ACC112 (cell line): ENCODE measurements around the gene CELA2B.
"Not testable (repeated sequence)": the region's sequence is repeated elsewhere in the genome, so short reads cannot be mapped to it uniquely, and the experiment has no call there.

Experiments used
- H2AFZ ChIP-seq: fragments of 200-600 bp; sonication (generic); one replicate; pipeline ENCODE4 v1.6.0; 2017; ENCODE audit warnings: antibody characterized with exemption, low read length; ENCODE audit not compliant: unreplicated experiment
- H3K27ac ChIP-seq: fragments of 200-600 bp; sonication (generic); 2 replicates; pipeline ENCODE4 v1.5.1; 2014; ENCODE audit warnings: low read depth, mild to moderate bottlenecking, antibody characterized with exemption, low read length, moderate library complexity
- H3K27me3 ChIP-seq: fragments of 200-600 bp; sonication (generic); 2 replicates; pipeline ENCODE4 v1.6.1; 2014; ENCODE audit warnings: mild to moderate bottlenecking, antibody characterized with exemption, low read length, moderate library complexity, mixed read lengths; ENCODE audit not compliant: insufficient read depth
- H3K36me3 ChIP-seq: fragments of 200-600 bp; sonication (generic); 2 replicates; pipeline ENCODE4 v1.6.1; 2016; ENCODE audit warnings: mild to moderate bottlenecking, antibody characterized with exemption, low read length, moderate library complexity, mixed read lengths; ENCODE audit not compliant: insufficient read depth
- H3K4me1 ChIP-seq: fragments of 200-600 bp; sonication (generic); one replicate; pipeline ENCODE4 v1.6.1; 2016; ENCODE audit warnings: low read length, mixed read lengths; ENCODE audit not compliant: insufficient read depth, unreplicated experiment, control insufficient read depth
- H3K4me3 ChIP-seq: fragments of 200-600 bp; sonication (generic); 2 replicates; pipeline ENCODE4 v1.5.1; 2014; ENCODE audit warnings: mild to moderate bottlenecking, low read depth, low read length
- H3K79me2 ChIP-seq: fragments of 200-600 bp; sonication (generic); one replicate; pipeline ENCODE4 v1.6.0; 2016; ENCODE audit warnings: low read length; ENCODE audit not compliant: control insufficient read depth, unreplicated experiment, insufficient read depth

Gene CELA2B

GRCh38 chr1:15456313-15456954, 19.5 kb upstream of the CELA2B start, which contains the start of gene CELA2A:
Gene CELA2A (plus strand): TSS chr1:15456732. CDS start chr1:15456754, 22 bp downstream.
- Histone ChIP-seq H3K36me3 (no peaks in the 10 kb centered on the region), H3K4me1 (peaks cover 20% of the 10 kb centered on the region), H3K27ac (no peak within 1 kb of the TSS), H3K27me3 (no peaks in the 10 kb centered on the region), H2AFZ (no peak within 1 kb of the TSS), H3K79me2 (no peaks in the 10 kb centered on the region), H3K4me3 (no peak within 1 kb of the TSS)

DNA sequence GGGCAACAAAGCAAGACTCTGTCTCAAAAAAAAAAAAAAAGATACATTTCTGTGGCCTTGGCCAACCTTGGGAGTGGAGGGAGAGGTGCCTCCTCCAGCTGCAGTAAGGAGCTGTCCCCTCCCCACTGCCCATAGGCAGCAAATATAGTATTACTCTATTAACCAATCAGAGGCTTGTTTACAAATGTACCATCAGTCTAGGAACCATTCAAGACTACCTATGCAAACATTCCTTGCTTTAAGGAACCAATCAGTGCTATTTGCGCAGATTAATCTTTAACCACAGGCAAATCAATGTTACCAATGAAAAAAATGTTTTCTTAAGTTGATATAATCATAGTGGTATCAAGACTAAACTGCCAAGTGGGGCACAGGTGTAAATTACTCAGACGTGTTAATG, 18.3 kb upstream of the CELA2B start:
- H3K4me3 ChIP-seq: no peak overlapping the region
- no peaks in the 10 kb centered on the region for H3K79me2 ChIP-seq
- no peaks in the 10 kb centered on the region for H3K27me3 ChIP-seq
- H3K4me1 ChIP-seq: peaks cover 20% of the 10 kb centered on the region
- H3K27ac ChIP-seq: no peak overlapping the region
- H3K36me3 ChIP-seq: no peaks in the 10 kb centered on the region
- H2AFZ ChIP-seq: no peak overlapping the region

GRCh38 chr1:15458388-15458787, 17.5 kb upstream of the CELA2B start:
- not testable (repeated sequence) for H3K79me2 ChIP-seq, H3K36me3 ChIP-seq, H3K27me3 ChIP-seq, H3K27ac ChIP-seq, H3K4me3 ChIP-seq, H2AFZ ChIP-seq
- peaks cover 20% of the 10 kb centered on the region for H3K4me1 ChIP-seq

GRCh38 chr1:15459771-15460707, 15.9 kb upstream of the CELA2B start:
- Histone ChIP-seq H3K36me3 (no peaks in the 10 kb centered on the region), H3K27me3 (no peaks in the 10 kb centered on the region), H3K79me2 (no peaks in the 10 kb centered on the region), H2AFZ (no peak overlapping the region), H3K27ac (no peak overlapping the region), H3K4me3 (no peak overlapping the region), H3K4me1 (peaks cover 15% of the 10 kb centered on the region)

DNA sequence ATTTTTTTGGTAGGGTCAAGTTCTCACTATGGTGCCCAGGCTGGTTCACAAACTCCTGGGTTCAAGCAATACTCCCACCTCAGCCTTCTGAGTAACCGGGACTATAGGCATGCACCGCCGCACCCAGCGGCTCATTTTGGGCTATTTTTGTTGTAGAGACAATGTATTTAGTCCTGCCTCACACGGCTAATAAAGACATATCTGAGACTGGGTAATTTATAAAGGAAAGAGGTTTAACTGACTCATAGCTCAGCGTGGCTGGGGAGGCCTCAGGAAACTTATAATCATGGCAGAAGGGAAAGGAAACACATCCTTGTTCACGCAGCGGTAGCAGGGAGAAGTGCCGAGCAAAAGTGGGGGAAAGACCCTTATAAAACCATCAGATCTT, 15.2 kb upstream of the CELA2B start:
- Histone ChIP-seq H3K36me3 (no peaks in the 10 kb centered on the region), H2AFZ (no peak overlapping the region), H3K27me3 (no peaks in the 10 kb centered on the region), H3K4me1 (peaks cover 15% of the 10 kb centered on the region), H3K79me2 (no peaks in the 10 kb centered on the region), H3K4me3 (no peak overlapping the region), H3K27ac (no peak overlapping the region)

- not testable (repeated sequence) for H2AFZ ChIP-seq, H3K27ac ChIP-seq, H3K27me3 ChIP-seq, H3K79me2 ChIP-seq, H3K36me3 ChIP-seq, H3K4me3 ChIP-seq
- H3K4me1 ChIP-seq: peaks cover 15% of the 10 kb centered on the region
These were observed 12.7 kb upstream of the CELA2B start for GRCh38 chr1:15463064-15463800.

DNA sequence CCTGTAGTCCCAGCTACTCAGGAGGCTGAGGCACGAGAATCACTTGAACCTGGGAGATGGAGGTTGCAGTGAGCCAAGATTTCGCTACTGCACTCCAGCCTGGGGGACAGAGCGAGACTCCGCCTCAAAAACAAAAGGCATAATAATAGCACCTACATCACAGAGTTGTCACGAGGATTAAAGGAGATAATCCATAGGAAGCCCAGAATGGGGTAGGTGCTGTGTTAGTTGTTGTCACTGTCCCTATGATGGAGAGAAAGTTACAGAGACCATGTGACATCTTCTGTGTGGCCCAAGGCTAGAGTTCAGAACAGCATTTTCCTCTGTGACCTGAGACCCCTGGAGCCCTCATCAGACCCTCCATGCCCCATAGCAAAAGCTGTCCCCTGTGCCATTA, 12.0 kb upstream of the CELA2B start:
- peaks cover 15% of the 10 kb centered on the region for H3K4me1 ChIP-seq
- H3K79me2 ChIP-seq, H3K36me3 ChIP-seq, H3K4me3 ChIP-seq, H3K27me3 ChIP-seq, H2AFZ ChIP-seq, H3K27ac ChIP-seq: not testable (repeated sequence)

- Histone ChIP-seq H2AFZ (no peak overlapping the region), H3K36me3 (no peaks in the 10 kb centered on the region), H3K4me3 (no peak overlapping the region), H3K27me3 (no peaks in the 10 kb centered on the region), H3K27ac (no peak overlapping the region), H3K79me2 (no peaks in the 10 kb centered on the region), H3K4me1 (peaks cover 6% of the 10 kb centered on the region)
These were observed 10.2 kb upstream of the CELA2B start for GRCh38 chr1:15465674-15466073.

DNA sequence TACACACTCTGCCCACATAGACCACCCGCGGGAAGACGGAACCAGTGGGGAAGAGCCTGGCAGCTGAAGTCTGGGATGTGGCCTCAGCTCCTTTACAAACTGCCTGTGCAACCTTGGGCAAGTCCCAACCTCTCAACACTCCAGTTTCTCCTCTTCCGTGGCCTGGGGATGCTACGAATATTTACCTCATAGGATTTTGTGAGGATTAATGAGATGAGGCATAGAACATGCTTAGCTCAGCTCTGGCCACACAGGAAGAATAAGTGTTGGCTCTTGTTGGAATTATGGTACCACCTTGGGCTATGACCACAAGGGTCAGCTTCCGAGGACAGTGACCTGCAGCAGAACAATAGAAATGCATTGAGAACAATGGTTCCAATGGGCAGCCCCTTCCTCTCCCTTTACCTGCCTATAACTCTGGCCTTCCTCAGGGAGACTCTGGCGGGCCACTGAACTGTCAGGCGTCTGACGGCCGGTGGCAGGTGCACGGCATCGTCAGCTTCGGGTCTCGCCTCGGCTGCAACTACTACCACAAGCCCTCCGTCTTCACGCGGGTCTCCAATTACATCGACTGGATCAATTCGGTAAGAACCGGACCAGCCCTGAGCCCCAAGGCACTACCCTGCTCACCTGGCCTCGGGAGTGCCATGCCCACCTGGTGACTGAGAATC, 8.8 kb upstream of the CELA2B start:
- H3K4me3 ChIP-seq, H2AFZ ChIP-seq, H3K4me1 ChIP-seq: not testable (repeated sequence)

DNA sequence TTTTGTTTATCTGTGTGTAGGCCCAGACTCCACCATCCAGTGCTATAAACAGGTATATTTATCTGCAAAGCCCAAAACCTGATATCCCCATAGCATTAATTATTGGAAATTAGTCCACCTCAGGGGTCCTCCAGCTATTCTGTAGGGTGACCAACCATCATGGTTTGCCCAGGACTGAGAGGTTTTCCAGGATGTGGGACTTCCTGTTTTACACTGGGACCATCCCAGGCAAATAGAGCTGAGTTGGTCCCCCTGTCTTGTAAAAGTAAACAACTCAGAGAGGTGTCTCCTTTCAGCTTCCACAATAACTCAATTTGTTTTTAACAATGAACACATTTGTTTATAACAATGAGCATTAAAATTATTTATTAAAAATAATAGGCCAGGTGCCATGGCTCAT, 7.8 kb upstream of the CELA2B start:
- Histone ChIP-seq H2AFZ (no peak overlapping the region), H3K4me1 (peaks cover 6% of the 10 kb centered on the region), H3K27me3 (no peaks in the 10 kb centered on the region), H3K79me2 (no peaks in the 10 kb centered on the region), H3K36me3 (no peaks in the 10 kb centered on the region), H3K4me3 (no peak overlapping the region), H3K27ac (no peak overlapping the region)

More for the DNA sequence above, 8.8 kb upstream of the CELA2B start:
- not testable (repeated sequence) for H3K36me3 ChIP-seq, H3K27ac ChIP-seq, H3K79me2 ChIP-seq, H3K27me3 ChIP-seq
